H9 (cell line): Measurements from ENCODE around the gene ERMN. TPM values are rescaled to one million over a fixed set of nuclear protein-coding genes. Genes with fewer than 3 reads are reported as not detected.

Source experiments
- DNase-seq: peaks from one replicate; pipeline ENCODE4 v3.0.0-alpha.2; 2017
- H2AFZ ChIP-seq: one replicate; pipeline ENCODE4 v1.6.1; 2013; ENCODE audit warnings: mild to moderate bottlenecking, low read length, control low read depth, moderate library complexity
- H2AK5ac ChIP-seq: 2 replicates; pipeline ENCODE4 v1.6.1; 2013; ENCODE audit warnings: low read length, control low read depth, mixed read lengths; ENCODE audit not compliant: insufficient read length
- H2BK120ac ChIP-seq: one replicate; pipeline ENCODE4 v1.6.1; 2013; ENCODE audit warnings: low read depth, mild to moderate bottlenecking, low read length, control low read depth, inconsistent platforms; ENCODE audit not compliant: poor library complexity, severe bottlenecking
- H2BK12ac ChIP-seq: 2 replicates; pipeline ENCODE4 v1.6.1; 2013; ENCODE audit warnings: low read length, control low read depth, mixed read lengths, low read depth; ENCODE audit not compliant: insufficient read length
- H2BK15ac ChIP-seq: 2 replicates; pipeline ENCODE4 v1.6.1; 2013; ENCODE audit warnings: low read depth, low read length, control low read depth
- H2BK20ac ChIP-seq: one replicate; pipeline ENCODE4 v1.6.1; 2013; ENCODE audit warnings: low read depth, mild to moderate bottlenecking, low read length, control low read depth, inconsistent platforms; ENCODE audit not compliant: poor library complexity, severe bottlenecking
- H2BK5ac ChIP-seq: 2 replicates; pipeline ENCODE4 v1.6.1; 2013; ENCODE audit warnings: low read length, control low read depth, mixed read lengths; ENCODE audit not compliant: insufficient read length
- H3K14ac ChIP-seq: 2 replicates; pipeline ENCODE4 v1.6.1; 2013; ENCODE audit warnings: low read length, control low read depth; ENCODE audit not compliant: insufficient read depth
- H3K18ac ChIP-seq: 2 replicates; pipeline ENCODE4 v1.6.1; 2013; ENCODE audit warnings: low read depth, mild to moderate bottlenecking, mixed read lengths, low read length, control low read depth; ENCODE audit not compliant: insufficient read length
- H3K23ac ChIP-seq: 2 replicates; pipeline ENCODE4 v1.6.1; 2013; ENCODE audit warnings: low read length, control low read depth, mixed read lengths, low read depth; ENCODE audit not compliant: insufficient read length
- H3K23me2 ChIP-seq: 2 replicates; pipeline ENCODE4 v1.6.1; 2013; ENCODE audit warnings: low read depth, mild to moderate bottlenecking, mixed read lengths, low read length, control low read depth; ENCODE audit not compliant: insufficient read length, poor library complexity, severe bottlenecking
- H3K27ac ChIP-seq: 2 replicates; pipeline ENCODE4 v1.5.1; 2013; ENCODE audit warnings: low read length, control low read depth, mixed read lengths, low read depth; ENCODE audit not compliant: insufficient read length
- H3K27me3 ChIP-seq: 2 replicates; pipeline ENCODE4 v1.6.1; 2013; ENCODE audit warnings: low read length, control low read depth, inconsistent platforms; ENCODE audit not compliant: insufficient read depth
- H3K4ac ChIP-seq: 2 replicates; pipeline ENCODE4 v1.6.1; 2013; ENCODE audit warnings: low read depth, mild to moderate bottlenecking, control low read depth, inconsistent platforms, low read length, moderate library complexity
- H3K4me1 ChIP-seq: 2 replicates; pipeline ENCODE4 v1.6.1; 2013; ENCODE audit warnings: low read length, control low read depth, inconsistent platforms; ENCODE audit not compliant: insufficient read depth
- H3K4me2 ChIP-seq: 2 replicates; pipeline ENCODE4 v1.6.1; 2013; ENCODE audit warnings: low read length, control low read depth, mixed read lengths; ENCODE audit not compliant: insufficient read length, insufficient read depth
- H3K56ac ChIP-seq: 2 replicates; pipeline ENCODE4 v1.6.1; 2013; ENCODE audit warnings: low read depth, mild to moderate bottlenecking, mixed read lengths, low read length, control low read depth; ENCODE audit not compliant: insufficient read length
- H3K79me1 ChIP-seq: 2 replicates; pipeline ENCODE4 v1.6.1; 2013; ENCODE audit warnings: low read depth, mild to moderate bottlenecking, moderate library complexity, low read length, control low read depth, inconsistent platforms; ENCODE audit not compliant: insufficient read depth, poor library complexity, severe bottlenecking
- H3K79me2 ChIP-seq: 2 replicates; pipeline ENCODE4 v1.6.1; 2013; ENCODE audit warnings: low read length, control low read depth, inconsistent platforms; ENCODE audit not compliant: insufficient read depth
- H3K9ac ChIP-seq: 2 replicates; pipeline ENCODE4 v1.6.1; 2013; ENCODE audit warnings: low read length, control low read depth, mixed read lengths; ENCODE audit not compliant: insufficient read length; ENCODE audit errors: extremely low read depth
- H3K9me3 ChIP-seq: one replicate; pipeline ENCODE4 v1.6.1; 2013; ENCODE audit warnings: low read depth, low read length, inconsistent platforms; ENCODE audit not compliant: control insufficient read depth
- H3T11ph ChIP-seq: one replicate; pipeline ENCODE4 v1.6.1; 2013; ENCODE audit warnings: mild to moderate bottlenecking, low read length, control low read depth, inconsistent platforms
- H4K20me1 ChIP-seq: one replicate; pipeline ENCODE4 v1.6.1; 2013; ENCODE audit not compliant: control insufficient read depth, insufficient read length, insufficient read depth
- H4K5ac ChIP-seq: 2 replicates; pipeline ENCODE4 v1.6.1; 2013; ENCODE audit warnings: low read depth, mild to moderate bottlenecking, mixed read lengths, low read length, control low read depth; ENCODE audit not compliant: insufficient read length
- H4K8ac ChIP-seq: replicated peaks from 2 replicates; pipeline ENCODE4 v1.6.1; 2013; ENCODE audit warnings: low read length, control low read depth, mixed read lengths, low read depth; ENCODE audit not compliant: insufficient read length
- H4K91ac ChIP-seq: 2 replicates; pipeline ENCODE4 v1.6.1; 2013; ENCODE audit warnings: low read depth, mild to moderate bottlenecking, moderate library complexity, mixed read lengths, low read length, control low read depth; ENCODE audit not compliant: insufficient read length
- H3K27ac Mint-ChIP-seq, 3 experiments: 2 replicates in 2 of 3; 3 replicates in 1 of 3; pipeline ENCODE4 v1.8.0; 2020 to 2021; ENCODE audit warnings: mixed read lengths in 3 of 3, mild to moderate bottlenecking in 1 of 3, moderate library complexity in 1 of 3
- H3K27me3 Mint-ChIP-seq: 2 replicates; pipeline ENCODE4 v1.8.0; 2021; ENCODE audit warnings: low read depth, mild to moderate bottlenecking, moderate library complexity, mixed read lengths
- H3K36me3 Mint-ChIP-seq, 3 experiments: 2 replicates in 2 of 3; 3 replicates in 1 of 3; pipeline ENCODE4 v1.8.0; 2020 to 2021; ENCODE audit warnings: low read depth in 3 of 3, mixed read lengths in 3 of 3; ENCODE audit not compliant: insufficient read depth in 1 of 3
- H3K4me1 Mint-ChIP-seq, 2 experiments: 2 replicates each; pipeline ENCODE4 v1.8.0; 2020; ENCODE audit warnings: mixed read lengths in 2 of 2
- H3K4me3 Mint-ChIP-seq, 2 experiments: 2 replicates in 1 of 2; 3 replicates in 1 of 2; pipeline ENCODE4 v1.8.0; 2020 to 2021; ENCODE audit warnings: mild to moderate bottlenecking in 2 of 2, mixed read lengths in 2 of 2, moderate library complexity in 1 of 2
- H3K9me3 Mint-ChIP-seq, 2 experiments: 2 replicates in 1 of 2; 3 replicates in 1 of 2; pipeline ENCODE4 v1.8.0; 2020; ENCODE audit warnings: mild to moderate bottlenecking in 2 of 2, mixed read lengths in 2 of 2, moderate library complexity in 1 of 2
- WGBS: extraction: QIAGEN DNeasy Blood & Tissue Kit; methylation state at CpG from one replicate; pipeline ENCODE4 v1.1.7; 2013; ENCODE audit warnings: missing lambda C conversion rate, low lambda C conversion rate, mixed read lengths; ENCODE audit not compliant: insufficient read length; ENCODE audit errors: extremely low coverage; 5-methylcytosine and 5-hydroxymethylcytosine counted together
- total RNA-seq: library from RNA; stranded (reverse); gene quantifications from 2 replicates; pipeline ENCODE4 v1.2.1, GENCODE V29; 2021
- TF ChIP-seq, protein P1 (sequence below): fragments of 200-600 bp; sonication (generic); conservative IDR thresholded peaks from 3 replicates; pipeline ENCODE4 v1.8.0; 2021; ENCODE audit warnings: antibody characterized with exemption, mild to moderate bottlenecking

The ERMN gene
- total RNA-seq, 1 experiment from 2014 or later: 0.48 TPM

DNA sequence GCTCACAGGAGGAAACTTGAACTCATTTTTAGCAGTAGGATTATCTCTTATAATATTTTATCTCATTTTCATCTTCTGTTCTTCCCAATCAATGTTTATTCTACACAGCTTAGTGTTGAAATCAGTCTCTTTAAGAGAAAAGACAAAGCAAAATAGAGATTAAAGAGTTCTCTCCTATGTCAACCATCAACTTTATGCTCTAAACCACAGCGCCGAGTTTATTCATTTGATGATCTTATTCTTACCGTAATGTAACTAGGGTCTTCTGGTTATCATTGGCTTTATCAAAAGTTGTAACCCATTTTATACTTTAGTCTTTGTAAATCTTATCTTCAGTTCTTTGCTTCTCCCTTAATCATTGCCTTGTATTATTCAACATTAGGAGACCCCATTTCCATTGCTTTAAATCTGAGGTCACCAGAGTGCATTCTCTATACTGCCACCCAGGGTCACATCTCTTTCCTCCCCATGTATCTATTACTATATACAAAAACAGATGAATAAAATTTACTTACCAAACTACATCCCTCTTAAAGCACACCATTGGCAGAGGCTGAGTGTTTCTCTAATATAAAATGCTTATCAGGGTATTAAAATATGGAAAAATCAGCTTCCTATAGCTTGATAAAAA lies 22.8 kb upstream of the ERMN start:
- no peak overlapping the region for H3K9ac ChIP-seq
- no peak overlapping the region for H2BK120ac ChIP-seq
- no peaks in the 10 kb centered on the region; the same call in 1 of the 2 replicates for H3K4me1 ChIP-seq
- H2BK15ac ChIP-seq: no peak overlapping the region
- WGBS: no CpG with 5 or more reads among the region's 3 CpGs
- DNase-seq: no peak
- Mint-ChIP-seq H3K27me3 (no peaks in the 10 kb centered on the region), H3K4me3 (no peak overlapping the region), H3K4me1 (peaks cover 18% of the 10 kb centered on the region in 2 experiments), H3K36me3 (peaks cover 22 to 29% (median 23%) of the 10 kb centered on the region in 3 experiments), H3K9me3 (peaks cover 22% of the 10 kb centered on the region in 2 experiments), H3K27ac (no peak overlapping the region)
- H3K79me2 ChIP-seq: no peaks in the 10 kb centered on the region
- no peak overlapping the region for H2BK12ac ChIP-seq
- H3K27ac ChIP-seq: no peak overlapping the region
- no peak overlapping the region for H3T11ph ChIP-seq
- H3K56ac ChIP-seq: no peak overlapping the region
- no peak overlapping the region for H4K5ac ChIP-seq
- H2BK20ac ChIP-seq: no peak overlapping the region
- H3K4ac ChIP-seq: no peak overlapping the region
- no peaks in the 10 kb centered on the region for H3K79me1 ChIP-seq
- H3K14ac ChIP-seq: no peak overlapping the region
- no peak overlapping the region for H3K18ac ChIP-seq
- H4K8ac ChIP-seq: no peak overlapping the region
- TF ChIP-seq, protein P1, sequence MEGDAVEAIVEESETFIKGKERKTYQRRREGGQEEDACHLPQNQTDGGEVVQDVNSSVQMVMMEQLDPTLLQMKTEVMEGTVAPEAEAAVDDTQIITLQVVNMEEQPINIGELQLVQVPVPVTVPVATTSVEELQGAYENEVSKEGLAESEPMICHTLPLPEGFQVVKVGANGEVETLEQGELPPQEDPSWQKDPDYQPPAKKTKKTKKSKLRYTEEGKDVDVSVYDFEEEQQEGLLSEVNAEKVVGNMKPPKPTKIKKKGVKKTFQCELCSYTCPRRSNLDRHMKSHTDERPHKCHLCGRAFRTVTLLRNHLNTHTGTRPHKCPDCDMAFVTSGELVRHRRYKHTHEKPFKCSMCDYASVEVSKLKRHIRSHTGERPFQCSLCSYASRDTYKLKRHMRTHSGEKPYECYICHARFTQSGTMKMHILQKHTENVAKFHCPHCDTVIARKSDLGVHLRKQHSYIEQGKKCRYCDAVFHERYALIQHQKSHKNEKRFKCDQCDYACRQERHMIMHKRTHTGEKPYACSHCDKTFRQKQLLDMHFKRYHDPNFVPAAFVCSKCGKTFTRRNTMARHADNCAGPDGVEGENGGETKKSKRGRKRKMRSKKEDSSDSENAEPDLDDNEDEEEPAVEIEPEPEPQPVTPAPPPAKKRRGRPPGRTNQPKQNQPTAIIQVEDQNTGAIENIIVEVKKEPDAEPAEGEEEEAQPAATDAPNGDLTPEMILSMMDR: no peak
- no peak overlapping the region for H3K23ac ChIP-seq
- peaks cover 9% of the 10 kb centered on the region for H3K9me3 ChIP-seq
- H2AK5ac ChIP-seq: no peak overlapping the region
- no peak overlapping the region for H3K4me2 ChIP-seq
- no peaks in the 10 kb centered on the region for H3K27me3 ChIP-seq
- H2AFZ ChIP-seq: no peak overlapping the region
- no peaks in the 10 kb centered on the region for H4K20me1 ChIP-seq
- H3K23me2 ChIP-seq: no peaks in the 10 kb centered on the region
- no peak overlapping the region for H4K91ac ChIP-seq
- no peak overlapping the region for H2BK5ac ChIP-seq
